Loucy (cell line): Measurements from ENCODE around the gene UBA7.

Experiments used
- H2AFZ ChIP-seq: fragments of 200-600 bp; sonication (generic); 2 replicates; pipeline ENCODE4 v1.6.0; 2016; ENCODE audit warnings: antibody characterized with exemption, mild to moderate bottlenecking, low read length, moderate library complexity
- H3F3A ChIP-seq: fragments of 200-600 bp; 2 replicates; pipeline ENCODE4 v1.6.0; 2016; ENCODE audit warnings: antibody characterized with exemption, low read depth, mild to moderate bottlenecking
- H3K27me3 ChIP-seq: fragments of 200-600 bp; sonication (generic); 2 replicates; pipeline ENCODE4 v1.6.1; 2014; ENCODE audit warnings: low read length, mild to moderate bottlenecking; ENCODE audit not compliant: insufficient read depth, poor library complexity, severe bottlenecking
- H3K36me3 ChIP-seq: fragments of 200-600 bp; sonication (generic); 2 replicates; pipeline ENCODE4 v1.6.1; 2016; ENCODE audit warnings: low read length; ENCODE audit not compliant: insufficient read depth
- H3K4me1 ChIP-seq: fragments of 200-600 bp; sonication (generic); 2 replicates; pipeline ENCODE4 v1.5.1; 2014; ENCODE audit warnings: low read length, mild to moderate bottlenecking; ENCODE audit not compliant: insufficient read depth, poor library complexity, severe bottlenecking
- H3K4me2 ChIP-seq: fragments of 200-600 bp; sonication (generic); 2 replicates; pipeline ENCODE4 v1.6.0; 2014; ENCODE audit warnings: antibody characterized with exemption, low read length, low read depth, mild to moderate bottlenecking; ENCODE audit not compliant: poor library complexity, severe bottlenecking
- H3K4me3 ChIP-seq: fragments of 200-600 bp; sonication (generic); 2 replicates; pipeline ENCODE4 v1.5.1; 2014; ENCODE audit warnings: low read length, mild to moderate bottlenecking, mixed read lengths; ENCODE audit not compliant: poor library complexity, severe bottlenecking
- H3K79me2 ChIP-seq: fragments of 200-600 bp; sonication (generic); 2 replicates; pipeline ENCODE4 v1.6.1; 2014; ENCODE audit warnings: low read length; ENCODE audit not compliant: insufficient read depth
- H3K9ac ChIP-seq: fragments of 200-600 bp; sonication (generic); 2 replicates; pipeline ENCODE4 v1.6.0; 2014; ENCODE audit warnings: mild to moderate bottlenecking, low read depth, low read length, moderate library complexity; ENCODE audit not compliant: poor library complexity, severe bottlenecking
- H3K9me2 ChIP-seq: fragments of 200-600 bp; sonication (generic); replicated peaks from 2 replicates; pipeline ENCODE4 v1.6.1; 2016; ENCODE audit warnings: low read depth, low read length, mixed read lengths
- H3K9me3 ChIP-seq: fragments of 200-600 bp; sonication (generic); 2 replicates; pipeline ENCODE4 v1.6.1; 2014; ENCODE audit warnings: mild to moderate bottlenecking, antibody characterized with exemption, low read length, low read depth; ENCODE audit not compliant: insufficient read depth
- H4K20me1 ChIP-seq: fragments of 200-600 bp; sonication (generic); 2 replicates; pipeline ENCODE4 v1.6.0; 2014; ENCODE audit warnings: antibody characterized with exemption, low read length, mild to moderate bottlenecking; ENCODE audit not compliant: insufficient read depth, poor library complexity, severe bottlenecking
- EZH2phosphoT487 ChIP-seq: fragments of 200-600 bp; IDR thresholded peaks from 2 replicates; pipeline ENCODE4 v1.6.1; 2018; ENCODE audit warnings: antibody characterized with exemption, mild to moderate bottlenecking, moderate library complexity, borderline replicate concordance
- TF ChIP-seq, protein P1 (sequence below): fragments of 200-600 bp; sonication (generic); conservative IDR thresholded peaks from 2 replicates; pipeline ENCODE4 v1.5.1; 2014; ENCODE audit warnings: mild to moderate bottlenecking, antibody characterized with exemption, low read length

UBA7 gene, protein sequence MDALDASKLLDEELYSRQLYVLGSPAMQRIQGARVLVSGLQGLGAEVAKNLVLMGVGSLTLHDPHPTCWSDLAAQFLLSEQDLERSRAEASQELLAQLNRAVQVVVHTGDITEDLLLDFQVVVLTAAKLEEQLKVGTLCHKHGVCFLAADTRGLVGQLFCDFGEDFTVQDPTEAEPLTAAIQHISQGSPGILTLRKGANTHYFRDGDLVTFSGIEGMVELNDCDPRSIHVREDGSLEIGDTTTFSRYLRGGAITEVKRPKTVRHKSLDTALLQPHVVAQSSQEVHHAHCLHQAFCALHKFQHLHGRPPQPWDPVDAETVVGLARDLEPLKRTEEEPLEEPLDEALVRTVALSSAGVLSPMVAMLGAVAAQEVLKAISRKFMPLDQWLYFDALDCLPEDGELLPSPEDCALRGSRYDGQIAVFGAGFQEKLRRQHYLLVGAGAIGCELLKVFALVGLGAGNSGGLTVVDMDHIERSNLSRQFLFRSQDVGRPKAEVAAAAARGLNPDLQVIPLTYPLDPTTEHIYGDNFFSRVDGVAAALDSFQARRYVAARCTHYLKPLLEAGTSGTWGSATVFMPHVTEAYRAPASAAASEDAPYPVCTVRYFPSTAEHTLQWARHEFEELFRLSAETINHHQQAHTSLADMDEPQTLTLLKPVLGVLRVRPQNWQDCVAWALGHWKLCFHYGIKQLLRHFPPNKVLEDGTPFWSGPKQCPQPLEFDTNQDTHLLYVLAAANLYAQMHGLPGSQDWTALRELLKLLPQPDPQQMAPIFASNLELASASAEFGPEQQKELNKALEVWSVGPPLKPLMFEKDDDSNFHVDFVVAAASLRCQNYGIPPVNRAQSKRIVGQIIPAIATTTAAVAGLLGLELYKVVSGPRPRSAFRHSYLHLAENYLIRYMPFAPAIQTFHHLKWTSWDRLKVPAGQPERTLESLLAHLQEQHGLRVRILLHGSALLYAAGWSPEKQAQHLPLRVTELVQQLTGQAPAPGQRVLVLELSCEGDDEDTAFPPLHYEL

DNA sequence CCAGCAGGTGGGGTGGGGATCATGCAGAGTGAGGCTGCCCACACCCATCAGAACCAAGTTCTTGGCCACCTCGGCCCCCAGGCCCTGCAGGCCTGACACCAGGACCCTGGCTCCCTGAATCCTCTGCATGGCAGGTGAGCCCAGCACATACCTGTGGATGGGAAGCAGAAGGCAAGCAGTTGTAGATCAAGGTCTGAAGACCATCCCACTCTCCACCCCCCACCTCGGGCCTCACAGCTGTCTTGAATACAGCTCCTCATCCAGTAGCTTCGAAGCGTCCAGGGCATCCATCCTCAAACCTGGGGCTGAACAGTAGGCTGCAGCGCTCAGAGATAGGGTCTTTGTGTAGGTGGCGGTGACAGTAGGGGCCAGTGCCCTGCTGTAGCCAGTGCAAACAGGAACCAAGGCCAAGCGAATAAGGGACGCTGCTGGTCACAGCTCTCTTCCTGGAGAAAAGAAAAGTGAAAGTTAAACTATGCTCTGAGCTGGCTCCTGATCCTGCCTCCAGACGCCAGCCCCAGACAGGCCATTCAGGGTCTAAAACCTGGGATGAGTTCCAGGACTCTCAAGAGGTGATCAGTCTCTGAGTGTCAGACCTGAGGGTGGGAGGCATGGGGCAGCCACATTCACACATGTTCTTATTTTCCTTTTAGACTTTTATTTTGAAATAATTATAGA is at the start of gene UBA7:
Gene UBA7 (minus strand): TSS at position 457 of the 678 bp plus-strand sequence. CDS start 166 bp downstream, at position 291.
- Histone ChIP-seq H2AFZ (peak within 1 kb of the TSS; percentile 79), H3K27me3 (no peaks in the 10 kb centered on the region), H3K9me2 (no peaks in the 10 kb centered on the region), H3K4me2 (peak within 1 kb of the TSS; percentile 95), H3K9ac (peak within 1 kb of the TSS; percentile 89), H3K36me3 (no peaks in the 10 kb centered on the region), H4K20me1 (no peaks in the 10 kb centered on the region), H3K9me3 (no peaks in the 10 kb centered on the region), H3K4me1 (peaks cover 61% of the 10 kb centered on the region), H3K79me2 (peaks cover 31% of the 10 kb centered on the region), H3K4me3 (peak within 1 kb of the TSS; percentile 79), H3F3A (no peaks in the 10 kb centered on the region)
- no peak for TF ChIP-seq EZH2phosphoT487
- TF ChIP-seq, protein P1, sequence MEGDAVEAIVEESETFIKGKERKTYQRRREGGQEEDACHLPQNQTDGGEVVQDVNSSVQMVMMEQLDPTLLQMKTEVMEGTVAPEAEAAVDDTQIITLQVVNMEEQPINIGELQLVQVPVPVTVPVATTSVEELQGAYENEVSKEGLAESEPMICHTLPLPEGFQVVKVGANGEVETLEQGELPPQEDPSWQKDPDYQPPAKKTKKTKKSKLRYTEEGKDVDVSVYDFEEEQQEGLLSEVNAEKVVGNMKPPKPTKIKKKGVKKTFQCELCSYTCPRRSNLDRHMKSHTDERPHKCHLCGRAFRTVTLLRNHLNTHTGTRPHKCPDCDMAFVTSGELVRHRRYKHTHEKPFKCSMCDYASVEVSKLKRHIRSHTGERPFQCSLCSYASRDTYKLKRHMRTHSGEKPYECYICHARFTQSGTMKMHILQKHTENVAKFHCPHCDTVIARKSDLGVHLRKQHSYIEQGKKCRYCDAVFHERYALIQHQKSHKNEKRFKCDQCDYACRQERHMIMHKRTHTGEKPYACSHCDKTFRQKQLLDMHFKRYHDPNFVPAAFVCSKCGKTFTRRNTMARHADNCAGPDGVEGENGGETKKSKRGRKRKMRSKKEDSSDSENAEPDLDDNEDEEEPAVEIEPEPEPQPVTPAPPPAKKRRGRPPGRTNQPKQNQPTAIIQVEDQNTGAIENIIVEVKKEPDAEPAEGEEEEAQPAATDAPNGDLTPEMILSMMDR = no peak

DNA sequence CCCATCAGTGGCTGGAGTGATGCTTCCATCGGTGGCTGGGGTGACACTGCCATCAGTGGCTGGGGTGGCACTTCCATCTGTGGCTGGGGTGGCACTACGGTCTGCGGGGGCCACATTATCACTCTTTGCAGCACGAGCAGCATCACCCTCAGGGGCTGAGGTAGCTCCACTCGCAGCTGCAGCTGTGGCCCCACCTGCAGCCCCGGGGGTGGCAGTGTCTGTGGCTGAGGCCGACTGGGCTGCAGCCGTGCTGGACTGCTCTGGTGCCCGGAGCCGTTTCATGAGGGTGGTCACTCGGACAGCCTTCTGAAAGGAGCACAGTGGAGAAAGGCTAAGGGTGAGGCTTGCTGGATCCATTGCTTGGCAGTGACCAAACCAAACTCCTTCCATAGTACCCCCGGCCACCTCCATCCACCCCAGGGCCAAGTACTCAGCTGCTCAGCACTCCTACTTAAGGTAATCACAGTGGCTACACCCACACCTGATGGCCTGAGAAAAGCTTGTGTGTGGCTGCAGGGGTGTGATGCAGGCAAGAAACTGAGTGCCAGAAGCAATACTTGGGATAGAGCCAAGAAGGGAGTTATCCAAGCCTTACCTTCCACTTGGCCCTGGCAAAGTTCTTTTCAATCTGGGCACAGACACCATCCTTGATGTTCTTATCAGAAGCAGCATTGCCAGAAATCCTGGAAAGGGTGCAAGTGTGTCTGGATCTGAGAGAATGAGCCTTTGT is 46.0 kb upstream of the UBA7 start:
- H4K20me1 ChIP-seq = no peaks in the 10 kb centered on the region
- H3K79me2 ChIP-seq = peaks cover 14% of the 10 kb centered on the region
- H2AFZ ChIP-seq = no peak overlapping the region
- H3K4me2 ChIP-seq = no peak overlapping the region
- no peaks in the 10 kb centered on the region for H3F3A ChIP-seq
- no peaks in the 10 kb centered on the region for H3K36me3 ChIP-seq
- H3K9ac ChIP-seq = no peak overlapping the region
- H3K9me2 ChIP-seq = no peaks in the 10 kb centered on the region
- H3K27me3 ChIP-seq = no peaks in the 10 kb centered on the region
- TF ChIP-seq, protein P1 = no peak
- no peak for TF ChIP-seq EZH2phosphoT487
- no peaks in the 10 kb centered on the region for H3K9me3 ChIP-seq
- peaks cover 7% of the 10 kb centered on the region for H3K4me1 ChIP-seq
- H3K4me3 ChIP-seq = no peak overlapping the region
